ENCODE results near the gene HOXA9.

Gene HOXA9

GRCh38 chr7:27165089-27165995, at the start of gene HOXA9:
HOXA9 (minus strand) TSS chr7:27165537; CDS start chr7:27165457, 80 bp downstream.
- no peak for DNase-seq

DNA sequence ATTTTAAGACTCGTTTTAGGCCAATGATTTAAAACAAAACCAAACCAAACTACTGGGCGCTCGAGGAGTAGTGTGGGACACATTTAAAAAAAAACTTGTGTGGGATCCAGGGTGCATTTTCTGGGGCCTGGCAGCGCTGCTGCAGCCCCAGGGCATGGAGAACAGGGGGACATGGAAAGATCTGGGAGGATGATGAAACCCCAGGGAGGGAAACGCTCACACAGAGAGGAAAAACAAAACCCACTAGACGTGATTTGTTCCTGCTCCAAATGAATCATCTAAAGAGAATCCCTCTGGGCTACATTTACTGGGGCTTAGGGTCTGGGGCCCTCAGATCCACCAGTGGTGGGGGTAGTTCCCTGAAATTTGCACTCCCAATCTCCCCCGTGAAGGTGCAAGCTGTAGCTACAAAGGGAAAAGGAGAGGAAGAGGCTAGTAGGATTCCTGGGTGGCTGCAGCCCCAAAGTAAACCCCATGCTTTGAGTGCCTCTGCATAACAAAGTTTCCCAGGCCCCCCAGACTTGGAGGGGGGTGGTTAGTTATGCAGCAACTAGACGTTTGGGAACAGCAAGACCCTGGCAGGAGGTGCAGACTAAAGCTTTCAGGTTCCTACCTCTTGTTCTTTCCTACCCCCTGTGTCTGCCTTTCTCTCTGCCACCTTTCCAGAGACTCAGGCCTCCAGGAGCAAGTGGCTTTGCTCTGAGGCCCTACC, 49.1 kb upstream of the HOXA9 start:
- no peak for DNase-seq

- no peak for DNase-seq
Measured at GRCh38 chr7:27213433-27214238, 48.3 kb upstream of the HOXA9 start.

- peak; percentile 41 to 49 for DNase-seq
Measured at GRCh38 chr7:27212497-27213432, 47.4 kb upstream of the HOXA9 start.

GRCh38 chr7:27211764-27212204, 46.4 kb upstream of the HOXA9 start:
- DNase-seq = no peak

DNA sequence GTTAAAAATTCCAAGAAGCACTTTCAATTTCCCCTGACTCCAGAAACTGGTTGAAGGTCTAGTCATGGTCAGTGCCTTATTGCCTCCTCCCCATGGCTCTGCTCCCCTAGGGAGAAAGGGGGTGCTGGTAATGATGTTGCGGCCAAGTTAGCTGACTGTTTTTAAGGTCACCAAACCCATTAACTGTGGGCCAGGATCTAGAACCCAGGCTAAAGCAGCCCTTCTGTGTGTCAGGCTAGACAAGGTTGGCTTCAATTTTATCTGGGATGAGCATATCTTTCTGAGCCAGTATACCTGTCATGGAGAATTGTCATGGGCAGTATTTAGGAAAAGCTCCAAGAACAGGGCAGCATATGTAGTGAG, 45.7 kb upstream of the HOXA9 start:
- DNase-seq = no peak

DNA sequence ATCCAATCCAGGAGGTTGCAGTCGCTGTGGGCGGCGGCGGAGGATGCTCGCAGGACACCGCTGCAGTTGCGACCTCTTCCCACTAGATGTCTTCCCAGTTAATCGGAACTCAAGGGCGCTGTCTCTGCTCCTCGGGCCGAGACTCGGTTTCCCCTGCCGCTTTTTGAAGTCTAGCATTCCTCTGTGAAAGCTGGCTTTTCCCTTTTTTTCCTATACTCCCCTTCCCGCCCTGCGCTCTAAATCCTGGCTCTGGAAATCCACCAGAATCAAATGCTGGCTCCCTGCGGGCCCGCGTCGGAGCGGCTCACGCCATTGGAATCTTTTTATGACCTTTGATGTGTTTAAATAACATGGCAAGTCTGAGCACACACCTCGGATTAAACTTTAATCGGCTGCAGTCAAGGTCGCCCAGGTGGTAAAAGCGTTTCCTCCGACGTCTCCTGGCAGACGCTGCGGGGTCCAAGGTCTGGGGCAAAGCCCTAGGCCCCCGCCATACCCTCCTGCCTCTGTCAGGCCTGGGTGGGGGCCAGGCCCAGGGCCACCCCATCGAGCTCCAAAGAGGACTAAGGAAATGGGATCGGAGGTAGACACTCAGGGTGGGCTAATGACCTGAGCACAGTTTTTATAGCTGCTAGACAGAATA, 45.2 kb upstream of the HOXA9 start:
- no peak for DNase-seq

GRCh38 chr7:27209933-27210440, 44.6 kb upstream of the HOXA9 start:
- no peak for DNase-seq

DNA sequence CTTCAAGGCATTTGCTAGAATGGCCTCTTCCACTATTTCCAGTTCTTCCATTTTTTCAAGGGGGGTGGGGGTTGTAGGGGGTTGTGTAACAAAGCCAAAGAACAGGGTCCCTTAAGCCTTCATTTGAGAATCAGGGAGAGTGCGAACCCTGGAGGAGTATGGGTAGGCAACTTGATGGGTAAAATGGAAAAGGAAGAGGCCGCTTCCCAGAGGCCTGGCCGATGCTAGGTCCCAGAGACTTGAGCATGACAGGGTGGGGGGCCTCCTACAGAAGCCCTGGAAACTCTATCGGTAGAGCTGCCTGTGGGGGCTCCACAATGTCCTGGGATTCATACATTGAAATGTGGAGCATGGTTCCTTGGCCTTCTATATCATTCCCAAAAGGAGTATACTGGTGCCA, 43.7 kb upstream of the HOXA9 start:
- no peak for DNase-seq

DNA sequence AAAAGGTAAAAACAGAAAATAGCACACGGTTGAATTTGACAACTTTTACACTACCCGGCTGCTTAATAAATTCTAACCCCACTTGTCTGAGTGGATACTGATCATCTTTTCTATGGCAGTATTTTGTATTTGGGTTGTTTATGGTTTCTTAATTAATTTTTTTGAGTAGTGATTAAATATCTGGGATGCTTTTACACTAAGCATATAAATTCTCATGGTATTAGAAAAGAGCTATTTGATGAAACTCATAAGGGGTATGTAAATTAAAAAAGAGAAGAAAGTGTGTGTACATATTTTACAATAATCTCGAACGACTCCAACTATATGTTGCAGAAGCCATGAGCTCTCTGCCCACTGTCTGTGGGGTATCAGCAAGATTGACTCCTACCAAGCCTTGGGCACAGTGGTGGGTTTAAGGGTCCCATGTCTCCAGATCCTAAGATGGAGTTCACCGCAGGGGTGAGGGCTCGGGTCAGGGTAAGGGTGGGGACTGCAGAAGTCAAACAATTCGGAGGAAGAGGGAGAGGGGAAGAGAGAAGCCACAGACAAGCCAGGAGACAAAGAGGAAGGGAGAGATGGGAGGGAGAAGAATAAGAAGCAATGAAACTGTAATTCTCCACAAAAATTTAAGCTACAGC, 42.1 kb upstream of the HOXA9 start:
- no peak for DNase-seq

DNA sequence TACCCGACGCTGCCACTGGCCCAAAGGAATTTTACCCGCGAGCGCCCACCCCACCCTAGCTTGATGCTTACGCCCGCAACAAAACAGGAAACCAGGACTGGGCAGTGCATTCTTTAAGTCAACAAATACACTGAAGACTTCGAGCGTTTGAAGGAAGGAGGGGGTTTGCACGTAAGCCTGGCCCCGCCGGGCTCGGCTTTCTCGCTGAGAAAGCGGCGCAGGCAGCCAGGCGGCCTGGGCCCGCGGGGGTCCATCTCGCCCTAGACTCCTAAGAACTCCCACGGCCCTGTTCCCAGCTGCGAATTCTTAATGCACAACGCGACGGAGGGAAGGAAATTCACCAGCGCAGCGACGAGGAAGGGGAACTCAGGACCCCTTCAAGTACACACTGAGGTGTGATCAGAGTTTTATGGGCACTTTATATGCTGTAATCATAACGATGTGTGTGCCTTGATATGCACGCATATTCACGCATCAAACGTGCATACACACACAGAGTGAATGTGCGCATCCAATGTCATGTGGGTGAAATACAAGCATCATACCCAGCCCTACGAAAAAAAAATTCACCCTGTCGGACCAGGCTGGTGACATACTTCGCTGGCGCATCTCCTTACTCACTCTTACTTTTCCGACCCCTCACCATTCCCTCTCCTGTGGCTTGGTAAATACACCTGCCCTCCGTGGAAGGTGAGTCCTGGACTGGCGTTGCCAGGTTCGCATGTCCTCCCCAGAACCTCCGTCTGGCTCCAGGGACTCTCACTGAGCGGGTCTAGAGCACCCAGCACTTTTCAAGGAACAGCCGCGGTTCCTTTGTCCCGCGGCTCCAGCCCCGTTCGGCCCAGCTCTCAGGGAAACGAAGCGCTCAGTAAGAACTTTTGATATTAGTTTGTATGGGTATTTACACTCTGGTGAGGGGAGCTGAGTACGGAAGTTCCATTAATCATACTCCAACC, 40.3 kb upstream of the HOXA9 start:
- DNase-seq = no peak

GRCh38 chr7:27204851-27205322, 39.5 kb upstream of the HOXA9 start:
- DNase-seq = no peak

DNA sequence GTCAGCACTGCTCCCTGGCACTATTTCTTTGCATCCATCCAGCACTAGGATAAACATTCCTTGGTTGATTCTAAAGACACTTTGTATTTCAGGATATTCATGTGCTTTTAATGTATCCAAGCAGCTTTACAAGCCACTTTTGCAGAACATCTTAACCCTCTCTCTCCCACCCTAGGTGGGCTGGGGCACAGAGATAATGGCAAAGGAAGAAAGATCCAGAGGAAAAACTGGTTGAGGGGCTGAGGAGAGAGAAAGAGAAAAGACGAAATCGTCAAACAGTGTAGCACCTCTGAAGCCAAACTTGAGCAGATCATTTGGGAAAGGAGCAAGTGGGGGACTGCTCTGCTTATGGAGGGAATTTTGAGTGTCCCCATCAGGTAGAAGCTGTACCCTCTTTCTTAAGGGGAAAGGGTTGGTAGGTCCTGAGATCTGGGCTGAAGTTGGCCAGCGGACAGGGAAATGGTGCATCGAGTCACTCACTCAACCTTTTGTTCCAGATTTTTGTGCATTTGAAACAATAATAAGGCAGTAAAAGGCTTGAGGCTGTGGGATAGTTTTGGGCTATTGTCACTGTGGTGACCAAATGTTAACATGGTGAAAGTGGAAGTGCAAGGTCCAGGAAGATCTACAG, 38.7 kb upstream of the HOXA9 start:
- no peak for DNase-seq

DNA sequence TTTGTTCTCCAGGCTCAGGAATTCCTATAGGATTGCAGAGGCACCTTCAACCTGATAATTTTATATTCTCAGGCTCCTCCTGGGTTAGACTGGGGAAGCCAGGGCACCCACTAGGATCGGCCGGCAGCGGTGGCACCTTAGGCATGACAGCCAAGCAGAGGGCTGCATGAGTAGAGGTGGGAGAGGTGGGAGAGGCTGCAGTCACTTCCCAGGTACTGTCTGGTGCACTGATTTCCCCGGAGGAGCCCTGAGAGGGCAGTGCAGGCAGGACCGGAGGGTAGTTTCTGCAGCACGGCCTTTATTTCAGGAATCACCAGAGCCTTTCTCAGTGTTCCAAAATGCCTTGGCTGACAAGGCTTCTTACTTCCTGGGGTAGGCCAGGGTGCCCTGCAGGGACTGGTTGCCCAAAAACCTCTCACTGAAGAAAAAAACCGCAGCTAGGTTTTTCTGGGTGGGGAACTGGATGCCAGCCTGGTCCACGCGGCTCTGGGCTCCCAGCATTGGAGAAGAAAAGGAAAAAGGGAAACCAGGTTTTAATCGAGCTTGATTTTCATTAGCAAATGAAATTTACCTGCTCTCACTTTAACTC, 38.1 kb upstream of the HOXA9 start:
- no peak for DNase-seq

GRCh38 chr7:27202862-27203134, 37.5 kb upstream of the HOXA9 start:
- no peak for DNase-seq

GRCh38 chr7:27202018-27202861, 36.9 kb upstream of the HOXA9 start:
- no peak for DNase-seq

GRCh38 chr7:27201580-27202017, 36.3 kb upstream of the HOXA9 start:
- DNase-seq = no peak
